ENCODE data around the gene PRICKLE2.

DNA sequence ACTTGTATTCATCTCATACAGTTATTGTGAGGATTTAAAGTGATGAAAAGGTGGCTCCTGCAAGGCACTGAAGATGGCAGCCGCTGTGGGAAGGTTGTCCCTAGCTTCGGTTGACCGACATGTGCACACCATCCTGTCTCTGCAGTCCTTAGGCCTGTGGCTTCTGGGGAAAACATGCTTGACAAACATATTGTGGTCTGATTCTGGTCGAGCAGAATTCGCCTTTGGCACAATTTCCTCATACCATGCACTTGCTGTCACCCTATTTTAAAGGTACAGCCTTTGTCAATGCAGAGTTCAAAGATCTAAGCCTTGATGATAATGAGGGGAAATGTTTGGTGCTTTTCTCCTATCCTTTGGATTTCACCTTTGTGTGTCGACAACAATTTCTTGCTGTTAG lies 50.9 kb downstream of the PRICKLE2 start:
- TF ChIP-seq, protein P1, sequence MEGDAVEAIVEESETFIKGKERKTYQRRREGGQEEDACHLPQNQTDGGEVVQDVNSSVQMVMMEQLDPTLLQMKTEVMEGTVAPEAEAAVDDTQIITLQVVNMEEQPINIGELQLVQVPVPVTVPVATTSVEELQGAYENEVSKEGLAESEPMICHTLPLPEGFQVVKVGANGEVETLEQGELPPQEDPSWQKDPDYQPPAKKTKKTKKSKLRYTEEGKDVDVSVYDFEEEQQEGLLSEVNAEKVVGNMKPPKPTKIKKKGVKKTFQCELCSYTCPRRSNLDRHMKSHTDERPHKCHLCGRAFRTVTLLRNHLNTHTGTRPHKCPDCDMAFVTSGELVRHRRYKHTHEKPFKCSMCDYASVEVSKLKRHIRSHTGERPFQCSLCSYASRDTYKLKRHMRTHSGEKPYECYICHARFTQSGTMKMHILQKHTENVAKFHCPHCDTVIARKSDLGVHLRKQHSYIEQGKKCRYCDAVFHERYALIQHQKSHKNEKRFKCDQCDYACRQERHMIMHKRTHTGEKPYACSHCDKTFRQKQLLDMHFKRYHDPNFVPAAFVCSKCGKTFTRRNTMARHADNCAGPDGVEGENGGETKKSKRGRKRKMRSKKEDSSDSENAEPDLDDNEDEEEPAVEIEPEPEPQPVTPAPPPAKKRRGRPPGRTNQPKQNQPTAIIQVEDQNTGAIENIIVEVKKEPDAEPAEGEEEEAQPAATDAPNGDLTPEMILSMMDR (optimal IDR thresholded peaks at IDR 0.05 in 1 of 3, IDR thresholded peaks at IDR 0.05 in 1 of 3, conservative IDR thresholded peaks at IDR 0.05 in 1 of 3; ENCODE audit: extremely low read depth in 1 of 3, insufficient read depth in 2 of 3, low read length in 3 of 3) = no peak
- TF ChIP-seq EZH2 (IDR thresholded peaks at IDR 0.05; ENCODE audit: low read length) = no peak
